SK-N-SH treated with all-trans-retinoic acid at 6 μM for 48 hours (cell line): ENCODE results near the gene PCDHGA12.

Experiments used
- ATAC-seq: fragments of 200-7000 bp; cut with Tn5 transposase; 3 replicates; pipeline ENCODE4 v1.9.1; 2020; ENCODE audit warnings: mild to moderate bottlenecking, moderate library complexity
- ARNTL ChIP-seq: fragments of 450-650 bp; formaldehyde crosslinking; IDR thresholded peaks from 2 replicates; pipeline ENCODE4 v1.5.0; 2020; ENCODE audit warnings: low read depth, mild to moderate bottlenecking, moderate library complexity, borderline replicate concordance
- BACH2 ChIP-seq: fragments of 250-450 bp; sonication (Bioruptor Pico); IDR thresholded peaks from 2 replicates; pipeline ENCODE4 v1.9.0; 2021; ENCODE audit warnings: mild to moderate bottlenecking, borderline replicate concordance
- CSDC2 ChIP-seq: fragments of 250-450 bp; sonication (Bioruptor Pico); IDR thresholded peaks from 2 replicates; pipeline ENCODE4 v1.5.0; 2020; ENCODE audit warnings: mild to moderate bottlenecking, moderate library complexity
- CSRNP3 ChIP-seq: fragments of 250-450 bp; sonication (Bioruptor Pico); IDR thresholded peaks from 2 replicates; pipeline ENCODE4 v1.5.1; 2021; ENCODE audit warnings: mild to moderate bottlenecking, moderate library complexity
- ESRRG ChIP-seq: fragments of 250-450 bp; sonication (Bioruptor Pico); IDR thresholded peaks from 2 replicates; pipeline ENCODE4 v1.6.1; 2021; ENCODE audit warnings: mild to moderate bottlenecking
- GLIS3 ChIP-seq: fragments of 250-450 bp; sonication (Bioruptor Pico); IDR thresholded peaks from 2 replicates; pipeline ENCODE4 v1.5.0; 2020; ENCODE audit warnings: mild to moderate bottlenecking, moderate library complexity
- ISL1 ChIP-seq: fragments of 250-450 bp; sonication (Bioruptor Pico); IDR thresholded peaks from 2 replicates; pipeline ENCODE4 v2.1.2; 2022; ENCODE audit warnings: mild to moderate bottlenecking, moderate library complexity
- OSR1 ChIP-seq: fragments of 250-450 bp; sonication (Bioruptor Pico); IDR thresholded peaks from 2 replicates; pipeline ENCODE4 v1.8.0; 2022; ENCODE audit warnings: moderate library complexity, mild to moderate bottlenecking, inconsistent platforms
- PPARA ChIP-seq: fragments of 250-450 bp; sonication (Bioruptor Pico); IDR thresholded peaks from 2 replicates; pipeline ENCODE4 v1.5.0; 2020; ENCODE audit warnings: mild to moderate bottlenecking, borderline replicate concordance
- RARB ChIP-seq: fragments of 250-450 bp; sonication (Bioruptor Pico); IDR thresholded peaks from 2 replicates; pipeline ENCODE4 v1.8.0; 2021; ENCODE audit warnings: mild to moderate bottlenecking, moderate library complexity
- TCF4 ChIP-seq: fragments of 250-450 bp; sonication (Bioruptor Pico); IDR thresholded peaks from 2 replicates; pipeline ENCODE4 v1.8.0; 2021; ENCODE audit warnings: mild to moderate bottlenecking, moderate library complexity, borderline replicate concordance
- TSHZ2 ChIP-seq: fragments of 250-450 bp; sonication (Bioruptor Pico); IDR thresholded peaks from 2 replicates; pipeline ENCODE4 v1.5.0; 2020; ENCODE audit warnings: mild to moderate bottlenecking, moderate library complexity
- ZC3H10 ChIP-seq: fragments of 250-450 bp; sonication (Bioruptor Pico); IDR thresholded peaks from 2 replicates; pipeline ENCODE4 v1.5.1; 2021; ENCODE audit warnings: mild to moderate bottlenecking, moderate library complexity
- ZFP3 ChIP-seq: fragments of 250-450 bp; sonication (Bioruptor Pico); IDR thresholded peaks from 2 replicates; pipeline ENCODE4 v1.5.0; 2020; ENCODE audit warnings: mild to moderate bottlenecking, moderate library complexity
- ZNF565 ChIP-seq: fragments of 450-650 bp; formaldehyde crosslinking; conservative IDR thresholded peaks from 2 replicates; pipeline ENCODE4 v1.5.0; 2020; ENCODE audit warnings: low read depth, mild to moderate bottlenecking, moderate library complexity
- ZNF70 ChIP-seq: fragments of 450-650 bp; formaldehyde crosslinking; IDR thresholded peaks from 2 replicates; pipeline ENCODE4 v1.5.0; 2020; ENCODE audit warnings: mild to moderate bottlenecking, moderate library complexity
- ZNF8 ChIP-seq: fragments of 450-650 bp; formaldehyde crosslinking; IDR thresholded peaks from 2 replicates; pipeline ENCODE4 v1.5.0; 2020; ENCODE audit warnings: mild to moderate bottlenecking, moderate library complexity
- TF ChIP-seq, protein P1 (sequence below): fragments of 250-450 bp; sonication (Bioruptor Pico); IDR thresholded peaks from 2 replicates; pipeline ENCODE4 v1.8.0; 2020; ENCODE audit warnings: mild to moderate bottlenecking, moderate library complexity, borderline replicate concordance

Gene PCDHGA12

DNA sequence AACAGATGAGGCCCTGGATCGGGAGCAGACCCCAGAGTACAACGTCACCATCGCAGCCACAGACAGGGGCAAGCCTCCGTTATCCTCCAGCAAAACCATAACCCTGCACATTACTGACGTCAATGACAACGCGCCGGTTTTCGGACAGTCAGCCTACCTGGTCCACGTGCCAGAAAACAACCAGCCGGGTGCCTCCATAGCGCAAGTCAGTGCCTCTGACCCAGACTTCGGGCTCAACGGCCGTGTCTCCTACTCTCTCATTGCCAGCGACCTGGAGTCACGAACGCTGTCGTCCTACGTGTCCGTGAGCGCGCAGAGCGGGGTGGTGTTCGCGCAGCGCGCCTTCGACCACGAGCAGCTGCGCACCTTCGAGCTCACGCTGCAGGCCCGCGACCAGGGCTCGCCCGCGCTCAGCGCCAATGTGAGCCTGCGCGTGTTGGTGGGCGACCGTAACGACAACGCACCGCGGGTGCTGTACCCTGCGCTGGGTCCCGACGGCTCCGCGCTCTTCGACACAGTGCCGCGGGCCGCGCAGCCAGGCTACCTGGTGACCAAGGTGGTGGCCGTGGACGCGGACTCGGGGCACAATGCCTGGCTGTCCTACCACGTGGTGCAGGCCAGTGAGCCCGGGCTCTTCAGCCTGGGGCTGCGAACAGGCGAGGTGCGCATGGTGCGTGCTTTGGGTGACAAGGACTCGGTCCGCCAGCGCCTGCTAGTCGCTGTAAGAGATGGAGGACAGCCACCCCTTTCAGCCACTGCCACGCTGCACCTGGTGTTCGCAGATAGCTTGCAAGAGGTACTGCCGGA lies 11.0 kb upstream of the PCDHGA12 start (continued):
- TF ChIP-seq CSRNP3 (no peak), ZNF70 (CRISPR knock-in tag) (no peak), CSDC2 (CRISPR knock-in tag) (no peak), ZNF565 (CRISPR knock-in tag) (no peak)
- TF ChIP-seq, all 23 proteins: peak for 0

GRCh38 chr5:141420855-141421488 lies 9.3 kb upstream of the PCDHGA12 start, which contains the start of gene PCDHGA11:
Gene PCDHGA11, plus strand, starts transcription at chr5:141421051. Its CDS starts 177 bp downstream, at chr5:141421228.
- no peak for ATAC-seq
- TF ChIP-seq ISL1 (no peak), CSRNP3 (no peak)

GRCh38 chr5:141421489-141421855 lies 8.8 kb upstream of the PCDHGA12 start:
- TF ChIP-seq ZC3H10 (CRISPR knock-in tag) = no peak
- no peak for TF ChIP-seq OSR1 (CRISPR knock-in tag)
- TF ChIP-seq, protein P1, sequence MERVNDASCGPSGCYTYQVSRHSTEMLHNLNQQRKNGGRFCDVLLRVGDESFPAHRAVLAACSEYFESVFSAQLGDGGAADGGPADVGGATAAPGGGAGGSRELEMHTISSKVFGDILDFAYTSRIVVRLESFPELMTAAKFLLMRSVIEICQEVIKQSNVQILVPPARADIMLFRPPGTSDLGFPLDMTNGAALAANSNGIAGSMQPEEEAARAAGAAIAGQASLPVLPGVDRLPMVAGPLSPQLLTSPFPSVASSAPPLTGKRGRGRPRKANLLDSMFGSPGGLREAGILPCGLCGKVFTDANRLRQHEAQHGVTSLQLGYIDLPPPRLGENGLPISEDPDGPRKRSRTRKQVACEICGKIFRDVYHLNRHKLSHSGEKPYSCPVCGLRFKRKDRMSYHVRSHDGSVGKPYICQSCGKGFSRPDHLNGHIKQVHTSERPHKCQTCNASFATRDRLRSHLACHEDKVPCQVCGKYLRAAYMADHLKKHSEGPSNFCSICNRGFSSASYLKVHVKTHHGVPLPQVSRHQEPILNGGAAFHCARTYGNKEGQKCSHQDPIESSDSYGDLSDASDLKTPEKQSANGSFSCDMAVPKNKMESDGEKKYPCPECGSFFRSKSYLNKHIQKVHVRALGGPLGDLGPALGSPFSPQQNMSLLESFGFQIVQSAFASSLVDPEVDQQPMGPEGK (CRISPR knock-in tag) = no peak
- no peak for TF ChIP-seq GLIS3 (CRISPR knock-in tag)
- TF ChIP-seq TCF4 (CRISPR knock-in tag) = no peak
- TF ChIP-seq PPARA (CRISPR knock-in tag) = no peak
- TF ChIP-seq ESRRG (CRISPR knock-in tag) = no peak
- no peak for TF ChIP-seq ARNTL (CRISPR knock-in tag)
- no peak for TF ChIP-seq RARB (CRISPR knock-in tag)
- no peak for TF ChIP-seq CSDC2 (CRISPR knock-in tag)
- TF ChIP-seq ZFP3 (CRISPR knock-in tag) = no peak
- no peak for TF ChIP-seq ZNF70 (CRISPR knock-in tag)
- no peak for TF ChIP-seq ZNF8 (CRISPR knock-in tag)
- TF ChIP-seq CSRNP3 = no peak
- no peak for TF ChIP-seq TSHZ2 (CRISPR knock-in tag)
- no peak for TF ChIP-seq BACH2 (CRISPR knock-in tag)
- ATAC-seq = no peak
